GM18907 (cell line): ENCODE data around the gene ROBO1.

ENCODE experiments used
- ATAC-seq: cut with Tn5 transposase; IDR thresholded peaks from one replicate; pipeline ENCODE4 v1.9.1; 2021; ENCODE audit warnings: mild to moderate bottlenecking, moderate library complexity; ENCODE audit not compliant: unreplicated experiment

ROBO1 gene

DNA sequence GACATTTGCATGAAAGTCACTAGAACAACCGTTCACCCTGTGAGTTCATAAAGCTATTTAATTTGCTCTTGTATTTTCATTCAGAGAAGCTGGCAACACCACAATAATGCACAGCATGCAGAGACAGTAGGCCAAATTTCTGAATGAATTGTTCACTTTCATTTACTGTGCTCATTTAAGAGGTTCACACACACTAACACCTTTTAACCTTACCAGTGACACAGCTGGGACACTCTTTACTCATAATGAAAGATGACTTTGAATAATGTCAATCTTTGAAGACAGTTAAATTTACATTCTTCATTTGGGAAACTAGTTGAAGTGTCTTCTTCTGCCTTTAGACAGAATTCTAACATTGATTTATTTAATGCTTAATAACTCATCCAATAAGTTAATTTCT, 95.7 kb downstream of the ROBO1 start:
- no peak for ATAC-seq

DNA sequence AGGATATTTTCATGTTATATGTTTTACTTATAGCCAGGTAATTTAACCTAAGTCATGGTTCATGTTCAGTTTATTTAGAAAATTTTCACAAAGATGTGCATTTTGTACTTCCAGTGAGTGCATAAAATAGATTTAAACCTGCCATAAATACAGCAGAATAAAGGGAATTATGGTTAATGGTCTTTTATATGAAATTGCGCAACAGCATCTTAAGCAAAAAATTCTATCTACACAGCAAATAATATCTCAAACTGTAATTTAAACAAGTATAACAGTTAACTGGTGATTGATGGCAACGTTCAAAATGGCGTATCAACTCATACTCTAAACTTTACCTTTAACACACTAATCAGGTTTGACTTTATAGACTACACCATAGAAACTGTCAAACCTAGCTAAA, 97.6 kb downstream of the ROBO1 start:
- no peak for ATAC-seq

DNA sequence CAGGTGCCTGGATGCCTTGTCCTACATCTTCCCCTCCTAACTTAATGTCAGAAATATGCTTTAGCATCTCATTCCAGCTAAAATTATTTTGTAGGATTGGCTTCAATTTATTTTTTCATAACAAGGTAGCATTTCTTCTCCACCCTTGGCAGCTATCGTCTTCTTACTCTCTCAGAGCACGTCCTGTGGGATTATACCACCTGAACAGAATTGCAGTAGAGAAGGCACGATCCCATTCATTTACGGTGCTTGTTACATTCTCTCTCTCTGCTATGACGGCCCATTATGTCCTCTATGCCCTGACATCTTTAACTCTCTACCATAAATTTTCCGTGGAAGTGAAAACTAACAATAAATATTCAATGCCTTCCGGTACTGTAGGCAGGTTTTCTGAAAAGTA, 103.3 kb downstream of the ROBO1 start:
- no peak for ATAC-seq

DNA sequence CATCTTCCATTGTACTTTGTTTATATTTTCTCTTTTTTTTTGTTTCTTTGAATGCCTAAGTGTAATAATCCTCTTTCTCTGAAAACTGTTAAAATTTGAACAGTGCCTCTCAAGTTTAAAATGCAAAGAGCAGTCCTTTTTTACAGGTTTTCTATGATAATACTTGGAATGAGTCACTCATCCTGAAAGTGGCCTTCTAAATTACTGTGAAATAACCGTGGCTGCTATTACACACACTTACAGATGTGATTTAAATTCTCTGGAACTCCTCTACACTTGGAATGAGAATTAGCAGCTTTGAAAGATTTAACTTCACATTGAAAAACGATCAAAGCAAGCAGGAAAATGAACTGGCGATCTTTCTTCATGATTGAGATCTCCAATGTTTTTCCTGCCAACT, 105.9 kb downstream of the ROBO1 start:
- ATAC-seq, result no peak

DNA sequence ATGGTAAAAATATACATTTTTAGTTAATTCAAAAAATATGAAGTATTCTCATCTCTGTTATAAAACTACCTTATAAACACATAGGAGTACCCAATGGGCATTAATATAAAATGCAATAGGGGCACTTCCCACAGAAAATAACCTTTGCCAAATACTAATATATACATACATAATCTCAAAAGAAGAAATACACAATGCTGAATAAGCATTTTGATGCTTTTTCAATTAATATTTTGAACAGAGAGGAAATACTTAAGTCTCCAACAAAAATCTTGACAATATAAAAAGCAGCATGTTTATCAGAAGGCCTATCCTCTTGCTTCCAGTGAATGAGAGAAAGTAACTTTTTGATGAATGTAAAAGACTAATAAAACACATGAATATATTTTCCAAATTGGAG, 110.7 kb downstream of the ROBO1 start:
- ATAC-seq, result no peak

DNA sequence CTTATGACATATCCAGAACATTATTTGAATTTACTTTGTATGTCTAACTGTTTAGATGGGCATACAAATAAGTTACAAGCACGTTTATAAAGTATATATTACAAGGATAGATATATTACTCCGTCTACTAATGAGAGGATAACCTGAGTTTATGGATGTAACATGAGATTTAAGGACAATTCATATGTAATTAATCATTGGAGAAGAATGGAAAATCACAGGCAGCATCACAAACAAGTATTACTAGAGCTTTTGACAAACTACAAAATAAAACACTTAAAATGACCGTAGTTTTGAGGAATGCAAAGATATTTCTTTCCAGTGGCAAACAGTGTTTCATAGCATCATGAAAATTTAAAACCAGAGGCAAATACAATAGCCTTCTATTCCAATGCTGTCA, 113.8 kb downstream of the ROBO1 start:
- no peak for ATAC-seq

DNA sequence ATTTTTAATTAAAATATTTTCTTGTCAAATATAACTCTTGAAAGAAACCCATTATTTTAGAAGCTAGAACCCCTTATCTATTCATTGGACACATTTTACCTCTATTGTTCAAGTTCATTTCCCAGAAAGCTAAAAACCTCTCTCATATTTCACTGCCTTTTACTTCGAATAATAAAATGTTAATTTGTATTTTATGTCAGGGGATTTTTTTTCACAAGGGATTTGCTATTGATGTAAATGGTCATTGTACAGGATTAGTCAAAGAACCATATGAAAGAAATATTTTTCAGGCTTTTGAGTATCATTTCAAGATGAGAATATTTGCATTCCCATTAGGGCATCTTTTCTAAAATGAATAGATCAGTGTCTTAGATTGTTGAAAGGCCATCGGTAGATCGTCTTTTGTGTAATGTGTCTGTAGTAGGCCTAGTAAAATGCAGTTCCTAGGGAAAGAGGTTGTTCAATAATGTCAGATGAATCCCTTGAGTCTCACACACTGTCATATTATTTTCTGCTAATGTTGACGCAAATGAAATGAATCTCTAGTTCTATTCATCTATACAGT, 114.5 kb downstream of the ROBO1 start:
- no peak for ATAC-seq

DNA sequence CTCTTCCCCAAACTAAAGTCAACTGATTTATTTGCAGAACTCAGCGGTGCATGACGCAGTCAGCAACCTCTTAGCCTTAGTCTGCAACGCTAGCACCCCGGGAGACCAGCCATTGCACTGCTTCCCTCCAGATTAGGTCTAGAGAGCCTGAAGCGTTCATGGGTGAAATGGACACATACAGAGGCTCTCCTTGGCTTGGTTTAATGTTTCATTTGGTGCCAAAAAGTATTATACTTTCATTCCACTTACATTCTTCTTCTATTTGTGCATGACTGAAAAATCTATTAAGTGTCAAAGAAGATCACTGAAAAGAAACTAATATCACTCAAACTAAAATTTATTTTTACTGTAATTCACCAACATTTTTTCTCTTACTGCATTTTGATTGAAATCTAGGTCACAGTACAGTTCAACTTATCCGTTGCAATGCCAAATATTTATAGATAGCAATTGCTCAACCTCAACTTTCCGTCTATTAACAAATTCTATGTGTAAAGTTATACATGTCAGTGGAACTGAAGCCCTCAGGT, 116.2 kb downstream of the ROBO1 start:
- no peak for ATAC-seq

DNA sequence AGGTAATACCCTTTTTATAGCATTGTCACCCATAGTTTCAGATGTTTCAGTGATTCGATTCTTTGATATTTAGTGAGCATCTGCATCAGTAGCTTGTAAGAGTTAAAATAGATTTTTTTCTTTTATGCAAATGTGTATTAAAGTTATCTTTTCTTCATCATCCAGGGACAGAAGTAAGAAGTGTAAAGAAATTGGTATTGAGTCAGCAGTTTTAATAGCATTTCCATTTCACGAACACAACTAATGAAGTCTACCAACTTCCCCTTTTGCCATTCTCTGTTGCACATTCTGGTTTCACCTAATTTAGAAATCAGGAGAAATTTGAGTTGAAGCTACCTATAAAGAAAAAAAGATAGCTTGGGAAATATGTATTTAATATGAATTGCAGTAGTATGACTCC, 127.9 kb downstream of the ROBO1 start:
- ATAC-seq, result no peak

DNA sequence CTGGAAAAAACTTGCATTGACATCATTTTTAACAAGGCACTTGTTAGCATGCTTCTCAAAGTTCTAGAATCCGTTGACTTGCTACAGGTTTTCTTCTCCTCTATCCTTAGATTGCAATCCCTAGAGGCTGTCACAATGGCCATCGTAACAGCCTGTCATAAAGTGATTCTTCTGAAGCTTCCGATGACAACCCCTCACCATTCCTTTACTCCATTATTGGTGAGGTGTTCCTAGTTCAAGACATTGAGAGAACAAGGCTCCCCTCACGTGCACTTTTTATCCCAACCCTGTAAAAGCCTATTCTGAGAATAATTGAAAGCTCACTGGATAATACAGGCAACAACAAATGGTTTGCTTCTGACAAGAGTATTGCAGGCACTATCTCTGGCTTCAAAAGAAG, 131.4 kb downstream of the ROBO1 start:
- ATAC-seq, result no peak

DNA sequence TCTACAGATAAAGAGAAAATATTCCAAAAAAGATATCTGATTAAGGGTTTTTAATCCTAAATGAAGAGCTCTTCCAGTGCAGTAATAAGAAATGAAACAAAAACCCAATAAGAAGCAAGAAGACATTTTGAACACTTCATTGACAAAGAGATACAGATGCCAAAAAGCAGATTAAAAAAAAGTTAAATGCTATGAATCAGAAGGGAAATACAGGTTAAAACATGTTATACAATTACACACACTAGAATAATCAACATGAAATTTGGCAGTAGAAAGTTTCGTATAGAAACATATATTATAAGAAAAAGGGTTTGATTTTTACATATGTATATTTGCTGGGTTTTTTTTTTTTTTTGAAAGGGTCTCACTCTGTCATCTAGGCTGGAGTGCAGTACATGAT, 135.0 kb downstream of the ROBO1 start:
- ATAC-seq, result no peak

DNA sequence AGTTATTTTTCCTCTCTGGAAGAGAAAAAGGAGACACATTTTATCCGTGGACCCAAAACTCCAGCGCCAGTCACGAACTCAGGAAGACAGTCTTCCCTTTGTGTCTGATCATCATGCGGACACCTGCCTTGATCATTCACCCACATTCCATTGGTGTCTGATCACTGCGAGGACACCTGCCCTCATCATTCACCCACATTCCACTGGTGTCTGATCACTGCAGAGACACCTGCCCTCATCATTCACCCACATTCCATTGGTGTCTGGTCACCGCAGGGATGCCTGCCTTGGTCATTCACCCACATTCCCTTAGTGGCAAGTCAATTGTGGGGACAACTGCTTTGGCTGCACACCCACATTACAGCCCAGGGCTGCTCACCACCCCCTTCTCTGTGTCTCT, 148.9 kb downstream of the ROBO1 start:
- ATAC-seq, result no peak

DNA sequence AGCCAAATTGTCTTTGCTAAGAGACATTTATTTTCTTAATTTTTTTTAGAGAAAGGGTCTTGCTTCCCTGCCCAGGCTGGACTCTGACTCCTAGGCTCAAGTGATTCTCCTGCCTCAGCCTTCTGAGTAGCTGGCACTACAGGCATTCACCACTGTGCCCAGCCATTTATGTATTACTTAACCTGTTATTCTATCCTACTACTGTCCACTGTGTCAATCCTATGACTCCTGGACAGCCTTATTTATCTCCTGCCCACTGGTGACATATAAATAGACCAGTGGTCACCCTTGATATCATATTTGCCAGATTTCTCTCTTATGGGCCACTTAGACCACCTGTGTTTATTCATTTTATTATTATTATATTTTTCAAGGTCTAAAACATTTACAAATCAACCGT, 161.4 kb downstream of the ROBO1 start:
- ATAC-seq, result no peak

DNA sequence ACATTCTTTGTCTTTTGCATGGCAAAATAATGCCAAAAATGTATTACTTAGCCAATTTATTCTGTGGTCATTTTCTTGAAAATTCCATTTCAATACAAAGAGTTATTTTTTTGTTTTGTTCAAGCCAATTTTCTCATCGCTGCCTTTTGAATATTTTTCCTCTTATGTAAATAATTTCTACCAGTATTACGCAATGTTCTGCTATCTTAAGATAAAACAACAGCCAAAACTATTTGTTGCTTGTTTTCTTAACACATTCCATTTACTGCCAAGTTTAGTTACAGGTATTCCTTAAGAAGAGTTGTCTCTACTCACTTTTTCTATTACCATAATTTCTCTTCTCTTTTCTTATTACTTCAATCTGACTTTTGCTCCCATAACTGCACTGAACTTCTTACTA, 163.1 kb downstream of the ROBO1 start:
- no peak for ATAC-seq

DNA sequence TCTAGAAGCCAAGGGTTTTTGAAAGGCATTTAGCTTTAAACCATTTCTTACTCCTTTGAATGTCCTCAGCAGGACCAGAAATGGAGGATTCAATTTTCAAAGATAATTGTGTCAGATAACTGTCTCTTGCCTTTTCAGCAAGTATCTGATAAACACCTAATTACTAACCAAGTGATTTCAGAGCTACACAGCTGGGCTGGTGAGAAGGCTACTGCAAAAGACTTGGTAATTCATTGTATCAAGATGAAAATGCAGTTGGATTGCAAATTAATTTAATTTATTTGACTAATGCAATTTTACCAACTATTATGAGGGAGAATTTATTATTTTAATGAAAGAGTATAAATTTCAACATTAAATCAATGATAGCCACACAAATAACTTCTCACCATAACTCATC, 165.4 kb downstream of the ROBO1 start:
- no peak for ATAC-seq

DNA sequence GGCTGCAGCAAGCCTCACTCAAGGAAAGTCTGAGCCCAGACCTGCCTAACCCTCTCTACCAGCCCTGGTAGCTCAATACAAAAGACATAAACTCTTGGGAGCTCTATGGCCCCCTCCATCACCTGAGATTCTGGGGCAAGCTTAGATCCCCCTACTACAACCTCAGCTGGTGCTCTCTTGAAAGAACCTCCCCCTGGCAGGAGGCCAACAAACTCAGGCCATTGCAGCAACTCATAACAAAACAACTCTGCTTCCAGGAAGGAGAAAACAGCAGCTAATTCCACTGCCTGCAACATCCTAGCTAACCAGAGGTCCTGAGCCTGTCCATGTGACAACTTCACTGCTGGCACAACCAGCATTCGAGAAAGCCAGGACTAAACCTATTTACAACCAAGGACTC, 169.2 kb downstream of the ROBO1 start:
- no peak for ATAC-seq

DNA sequence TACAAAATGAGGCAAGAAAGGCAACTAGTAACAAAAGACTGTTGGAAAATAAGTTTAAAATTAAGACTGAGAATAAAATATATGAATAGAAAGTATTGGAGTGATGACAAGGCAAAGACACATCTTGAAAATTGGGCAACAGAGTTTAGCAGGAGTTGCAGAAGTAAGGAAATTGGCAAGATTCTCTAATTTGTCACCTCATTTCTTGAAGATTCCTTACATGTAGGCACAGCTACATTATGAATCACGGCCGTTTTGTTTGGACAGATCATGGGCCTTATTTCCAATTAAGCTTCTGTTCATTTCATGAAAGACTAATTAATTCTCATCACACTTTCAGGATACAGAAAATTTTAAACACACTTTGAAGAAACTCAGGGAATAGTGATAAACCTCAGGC, 170.1 kb downstream of the ROBO1 start:
- no peak for ATAC-seq

DNA sequence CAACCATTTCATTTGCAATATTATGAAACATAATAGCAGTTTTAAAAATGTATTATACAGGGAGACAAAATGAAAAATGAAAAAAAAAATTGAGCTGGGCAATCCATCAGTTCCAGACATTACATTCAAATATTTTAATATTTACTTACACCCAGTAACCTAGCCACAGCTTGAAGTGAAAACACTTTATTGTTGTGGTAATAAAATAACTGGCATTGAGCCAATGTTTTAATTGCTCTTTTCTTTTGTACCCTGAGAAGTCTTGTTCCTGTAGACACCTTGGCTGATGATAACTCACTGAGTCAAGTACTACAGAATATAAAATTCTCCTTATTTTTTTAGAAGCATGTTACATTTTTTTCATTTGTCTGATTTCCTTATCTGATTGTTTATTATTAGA, 180.6 kb downstream of the ROBO1 start:
- no peak for ATAC-seq

DNA sequence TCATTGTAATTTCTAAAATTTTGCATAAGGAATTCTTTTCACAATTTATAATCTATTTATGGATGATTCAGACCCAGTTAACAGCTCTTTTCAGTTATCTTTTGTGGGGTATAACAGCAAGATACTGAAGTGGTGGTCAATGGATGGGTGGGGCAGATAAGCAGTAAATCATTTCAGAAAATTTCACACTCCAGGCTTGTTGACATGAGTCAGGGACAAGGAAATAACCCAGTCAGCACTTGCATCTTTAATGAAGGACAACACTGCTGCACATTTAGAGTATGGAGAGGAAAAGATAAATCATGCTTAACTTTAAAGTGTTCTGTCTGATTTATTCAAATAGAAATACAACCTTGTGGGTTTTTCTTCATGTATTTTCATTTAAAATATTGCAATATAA, 181.6 kb downstream of the ROBO1 start:
- ATAC-seq, result no peak

DNA sequence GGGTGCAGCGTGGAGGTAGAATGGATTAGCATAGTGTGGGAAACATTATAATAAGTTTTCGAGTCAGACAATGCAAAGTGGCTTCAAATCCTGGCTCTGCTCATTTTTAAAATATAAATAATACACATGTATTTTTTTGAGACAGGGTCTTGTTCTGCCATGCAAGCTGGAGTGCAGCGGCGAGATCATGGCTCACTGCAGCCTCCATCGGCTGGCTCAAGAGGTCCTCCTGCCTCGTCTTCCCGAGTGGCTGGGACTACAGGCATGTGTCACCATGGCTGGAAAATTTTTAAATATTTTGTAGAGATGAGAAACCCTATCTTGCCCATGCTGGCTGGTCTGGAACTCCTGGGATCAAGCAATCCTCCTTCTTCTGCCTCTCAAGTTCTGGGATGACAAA, 194.9 kb downstream of the ROBO1 start:
- ATAC-seq, result no peak

DNA sequence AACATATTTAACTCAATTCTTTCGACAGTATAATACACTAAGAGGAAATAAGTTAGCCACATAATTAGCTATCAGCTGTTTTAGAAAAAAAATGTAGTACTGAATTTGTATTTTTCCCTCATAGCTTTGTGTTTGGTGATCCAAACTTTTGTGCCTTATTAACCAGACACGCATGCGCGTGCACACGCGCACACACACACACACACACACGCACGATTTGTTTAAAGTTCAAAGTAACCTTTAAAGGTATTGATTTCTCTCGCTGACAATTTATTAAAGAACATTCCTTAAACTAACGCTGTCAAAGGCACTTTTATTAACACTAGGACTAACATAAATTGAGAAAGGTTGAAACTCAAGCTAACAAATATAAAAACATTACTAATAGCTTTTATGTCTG, 198.9 kb downstream of the ROBO1 start:
- ATAC-seq, result no peak

DNA sequence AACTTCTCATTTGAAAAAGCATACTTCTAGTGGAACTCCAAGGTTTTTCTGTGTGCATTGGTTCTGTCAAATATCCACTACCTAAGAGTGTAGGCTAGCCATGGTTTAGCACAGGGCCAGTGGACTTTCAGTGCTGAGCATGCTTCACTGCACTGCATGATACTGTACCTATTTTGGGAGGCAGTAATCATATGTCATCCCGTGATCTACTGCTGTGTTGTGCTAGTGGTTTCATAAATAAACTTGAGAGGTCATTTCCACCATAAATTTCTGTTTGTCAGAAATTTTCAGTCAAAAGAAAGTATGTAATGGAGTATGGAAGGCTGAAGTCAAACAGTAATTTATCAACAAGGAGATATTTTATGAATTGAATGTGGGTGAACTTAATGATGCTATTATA, 203.6 kb downstream of the ROBO1 start:
- ATAC-seq, result no peak

DNA sequence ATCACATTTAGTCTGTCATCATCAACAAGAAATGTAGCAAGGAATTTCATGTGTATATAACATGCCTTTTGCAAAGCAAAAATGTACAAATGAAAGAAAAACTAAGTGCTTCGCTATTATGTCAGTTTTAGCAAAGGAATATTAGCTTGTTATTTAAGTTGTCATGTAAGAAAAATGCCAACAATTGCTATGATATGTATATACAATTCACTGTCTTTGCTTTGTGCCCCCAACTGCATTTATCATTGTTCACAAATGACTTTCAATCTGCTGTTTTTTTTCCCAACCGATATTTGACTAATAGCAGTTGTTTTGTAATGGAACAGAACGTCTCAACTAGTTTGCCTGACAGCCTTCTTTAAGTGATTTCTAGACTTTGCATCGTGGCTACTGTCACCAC, 207.1 kb downstream of the ROBO1 start:
- ATAC-seq, result no peak

DNA sequence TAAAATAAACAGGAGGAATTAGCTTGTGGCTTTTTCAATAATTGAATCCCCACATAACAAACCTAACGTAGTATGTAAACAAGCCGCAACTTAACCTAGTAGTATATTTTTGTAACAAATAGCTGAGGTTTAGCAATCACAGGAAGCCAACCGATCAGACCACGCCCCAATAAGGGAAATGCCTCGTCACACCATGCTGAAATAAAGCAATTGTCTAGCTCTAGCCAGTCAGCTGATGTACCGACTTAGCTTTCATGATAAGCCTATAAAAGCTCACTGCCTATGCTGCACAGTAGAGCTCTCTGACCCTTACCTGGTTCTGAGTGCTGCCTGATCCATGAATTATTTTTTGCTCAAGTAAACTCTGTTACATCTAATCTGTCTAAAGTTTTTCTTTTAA, 208.9 kb downstream of the ROBO1 start:
- no peak for ATAC-seq
